ENCODE results near the gene NEU4. TPM values are rescaled to one million over a fixed set of nuclear protein-coding genes. Genes with fewer than 3 reads are reported as not detected.
A peak's percentile ranks its signal among the peaks of the same experiment; 100 is the strongest.

The NEU4 gene
- total RNA-seq, 1 experiment from 2014 or later = 3.9 TPM

- no TSS peak for BruUV-seq (replicated peaks)
- H3K4me3 Mint-ChIP-seq (ENCODE audit: unreplicated experiment) = no peak overlapping the region
- peaks cover 12% of the 10 kb centered on the region for H3K36me3 Mint-ChIP-seq (ENCODE audit: insufficient read depth, unreplicated experiment)
- H3K4me1 Mint-ChIP-seq (ENCODE audit: low read depth, unreplicated experiment) = peaks cover 10% of the 10 kb centered on the region
- intact Hi-C loops (cut with micrococcal nuclease; ENCODE audit: unreplicated experiment) = no loop called here
- H3K4me3 ChIP-seq (ENCODE audit: low read depth, low read length) = no peak overlapping the region
- H3K36me3 ChIP-seq (ENCODE audit: control insufficient read depth, insufficient read depth, low read length) = no peaks in the 10 kb centered on the region
- no peaks in the 10 kb centered on the region for H3K9me3 Mint-ChIP-seq (ENCODE audit: unreplicated experiment)
- no peaks in the 10 kb centered on the region for H3K27me3 Mint-ChIP-seq (ENCODE audit: insufficient read depth, unreplicated experiment)
- CTCF ChIA-PET = no interaction called here
- POLR2A ChIA-PET = no interaction called here
- H3K27ac Mint-ChIP-seq (ENCODE audit: unreplicated experiment) = peak overlapping the region; percentile 61
- H3K4me1 ChIP-seq = peaks cover 48% of the 10 kb centered on the region
- no peaks in the 10 kb centered on the region for H3K9me3 ChIP-seq
- no peak for DNase-seq
- no peaks in the 10 kb centered on the region for H3K27me3 ChIP-seq (replicated peaks; ENCODE audit: control insufficient read depth, insufficient read depth, low read length)
- TF ChIP-seq CTCF (IDR thresholded peaks at IDR 0.05; ENCODE audit: insufficient read depth in 1 of 2, low read depth in 1 of 2, low read length in 1 of 2, severe bottlenecking in 1 of 2, unreplicated experiment in 1 of 2) = no peak
Measured at GRCh38 chr2:241775223-241776177, 33.5 kb upstream of the NEU4 start.

- peaks cover 9% of the 10 kb centered on the region for H3K36me3 Mint-ChIP-seq (ENCODE audit: insufficient read depth, unreplicated experiment)
- intact Hi-C loops (cut with micrococcal nuclease; ENCODE audit: unreplicated experiment) = no loop called here
- no peak for TF ChIP-seq CTCF (IDR thresholded peaks at IDR 0.05; ENCODE audit: insufficient read depth in 1 of 2, low read depth in 1 of 2, low read length in 1 of 2, severe bottlenecking in 1 of 2, unreplicated experiment in 1 of 2)
- H3K27me3 ChIP-seq (replicated peaks; ENCODE audit: control insufficient read depth, insufficient read depth, low read length) = no peaks in the 10 kb centered on the region
- peak within 1 kb of the TSS; percentile 61 for H3K27ac Mint-ChIP-seq (ENCODE audit: unreplicated experiment)
- CTCF ChIA-PET = no interaction called here
- no peaks in the 10 kb centered on the region for H3K27me3 Mint-ChIP-seq (ENCODE audit: insufficient read depth, unreplicated experiment)
- no peak for DNase-seq
- POLR2A ChIA-PET = no interaction called here
- H3K9me3 Mint-ChIP-seq (ENCODE audit: unreplicated experiment) = no peaks in the 10 kb centered on the region
- no TSS peak for BruUV-seq (replicated peaks)
- peaks cover 37% of the 10 kb centered on the region for H3K4me1 ChIP-seq
- H3K4me1 Mint-ChIP-seq (ENCODE audit: low read depth, unreplicated experiment) = peaks cover 10% of the 10 kb centered on the region
- H3K9me3 ChIP-seq = no peaks in the 10 kb centered on the region
- peak within 1 kb of the TSS; percentile 14 for H3K4me3 ChIP-seq (ENCODE audit: low read depth, low read length)
- H3K4me3 Mint-ChIP-seq (ENCODE audit: unreplicated experiment) = no peak within 1 kb of the TSS
- no peaks in the 10 kb centered on the region for H3K36me3 ChIP-seq (ENCODE audit: control insufficient read depth, insufficient read depth, low read length)
Measured at GRCh38 chr2:241776336-241777169, 32.4 kb upstream of the NEU4 start, which contains the start of gene GAL3ST2. TSS of gene GAL3ST2 (plus strand) at chr2:241776822. CDS start at chr2:241776956, 134 bp downstream.

- no TSS peak for BruUV-seq (replicated peaks)
- Histone ChIP-seq H3K4me1 (peaks cover 31% of the 10 kb centered on the region), H3K36me3 (ENCODE audit: control insufficient read depth, insufficient read depth, low read length) (no peaks in the 10 kb centered on the region), H3K4me3 (ENCODE audit: low read depth, low read length) (peak overlapping the region; percentile 4; the same call in 1 of the 2 replicates), H3K9me3 (no peaks in the 10 kb centered on the region), H3K27me3 (replicated peaks; ENCODE audit: control insufficient read depth, insufficient read depth, low read length) (no peaks in the 10 kb centered on the region)
- Mint-ChIP-seq H3K9me3 (ENCODE audit: unreplicated experiment) (no peaks in the 10 kb centered on the region), H3K27me3 (ENCODE audit: insufficient read depth, unreplicated experiment) (no peaks in the 10 kb centered on the region), H3K4me3 (ENCODE audit: unreplicated experiment) (no peak overlapping the region), H3K4me1 (ENCODE audit: low read depth, unreplicated experiment) (peaks cover 3% of the 10 kb centered on the region), H3K36me3 (ENCODE audit: insufficient read depth, unreplicated experiment) (peaks cover 2% of the 10 kb centered on the region), H3K27ac (ENCODE audit: unreplicated experiment) (no peak overlapping the region)
- no peak for DNase-seq
- ChIA-PET CTCF (no interaction called here), POLR2A (no interaction called here)
- no peak for TF ChIP-seq CTCF (IDR thresholded peaks at IDR 0.05; ENCODE audit: insufficient read depth in 1 of 2, low read depth in 1 of 2, low read length in 1 of 2, severe bottlenecking in 1 of 2, unreplicated experiment in 1 of 2)
- intact Hi-C loops (cut with micrococcal nuclease; ENCODE audit: unreplicated experiment) = no loop called here
Measured at GRCh38 chr2:241777170-241777685, 31.8 kb upstream of the NEU4 start.

Data from Caco-2 (cell line).